Duodenal mucosa (tissue), 2 donors: ENCODE measurements around the gene KCNJ10.

Source experiments
- H3K27ac ChIP-seq: one replicate; pipeline ENCODE4 v1.7.0; 2013; ENCODE audit warnings: low read depth, low read length
- H3K27me3 ChIP-seq, 2 donors: one replicate each; pipeline ENCODE4 v1.7.0; 2013; ENCODE audit warnings: low read length in 2 of 2, control low read depth in 1 of 2; ENCODE audit not compliant: insufficient read depth in 2 of 2, control insufficient read depth in 1 of 2
- H3K36me3 ChIP-seq, 2 donors: one replicate each; pipeline ENCODE4 v1.7.0; 2013; ENCODE audit warnings: low read length in 2 of 2, control low read depth in 1 of 2; ENCODE audit not compliant: insufficient read depth in 2 of 2, control insufficient read depth in 1 of 2
- H3K4me1 ChIP-seq, 2 donors: one replicate each; pipeline ENCODE4 v1.7.0; 2013; ENCODE audit warnings: low read length in 2 of 2, control low read depth in 1 of 2; ENCODE audit not compliant: insufficient read depth in 2 of 2, control insufficient read depth in 1 of 2
- H3K4me3 ChIP-seq, 2 donors: one replicate each; pipeline ENCODE4 v1.7.0; 2013; ENCODE audit warnings: low read length in 2 of 2, low read depth in 1 of 2
- H3K9ac ChIP-seq, 2 donors: one replicate each; pipeline ENCODE4 v1.7.0; 2013; ENCODE audit warnings: low read length in 2 of 2, low read depth in 1 of 2
- H3K9me3 ChIP-seq, 2 donors: one replicate each; pipeline ENCODE4 v1.7.0; 2013; ENCODE audit warnings: low read length in 2 of 2, control low read depth in 1 of 2; ENCODE audit not compliant: control insufficient read depth in 1 of 2

The KCNJ10 gene

GRCh38 chr1:159982280-159982679 is 87.7 kb downstream of the KCNJ10 start:
- Histone ChIP-seq H3K27ac (no peak overlapping the region), H3K27me3 (no peaks in the 10 kb centered on the region), H3K4me1 (no peaks in the 10 kb centered on the region), H3K9ac (no peak overlapping the region), H3K9me3 (no peaks in the 10 kb centered on the region), H3K4me3 (no peak overlapping the region), H3K36me3 (peaks cover 0 to 23% of the 10 kb centered on the region in 2 donors)

GRCh38 chr1:159981351-159982055 is 88.5 kb downstream of the KCNJ10 start:
- Histone ChIP-seq H3K4me3 (no peak overlapping the region), H3K27ac (no peak overlapping the region), H3K9ac (no peak overlapping the region), H3K36me3 (peaks cover 3 to 23% of the 10 kb centered on the region in 2 donors), H3K4me1 (no peaks in the 10 kb centered on the region), H3K9me3 (no peaks in the 10 kb centered on the region), H3K27me3 (no peaks in the 10 kb centered on the region)

GRCh38 chr1:159980786-159981185 is 89.2 kb downstream of the KCNJ10 start:
- H3K36me3 ChIP-seq: peaks cover 3 to 23% of the 10 kb centered on the region in 2 donors
- no peaks in the 10 kb centered on the region for H3K4me1 ChIP-seq
- H3K27ac ChIP-seq: no peak overlapping the region
- H3K9ac ChIP-seq: no peak overlapping the region
- no peaks in the 10 kb centered on the region for H3K9me3 ChIP-seq
- H3K27me3 ChIP-seq: no peaks in the 10 kb centered on the region
- H3K4me3 ChIP-seq: no peak overlapping the region

- H3K4me3 ChIP-seq: no peak overlapping the region
Observed at GRCh38 chr1:159980076-159980475, 89.9 kb downstream of the KCNJ10 start.

GRCh38 chr1:159979257-159979656 is 90.7 kb downstream of the KCNJ10 start:
- Histone ChIP-seq H3K4me1 (no peaks in the 10 kb centered on the region), H3K9me3 (no peaks in the 10 kb centered on the region), H3K36me3 (peaks cover 3 to 23% of the 10 kb centered on the region in 2 donors), H3K4me3 (no peak overlapping the region), H3K27ac (no peak overlapping the region), H3K9ac (no peak overlapping the region), H3K27me3 (no peaks in the 10 kb centered on the region)

More at GRCh38 chr1:159980076-159980475, 89.9 kb downstream of the KCNJ10 start:
- no peaks in the 10 kb centered on the region for H3K9me3 ChIP-seq
- H3K36me3 ChIP-seq: peaks cover 3 to 23% of the 10 kb centered on the region in 2 donors
- H3K27ac ChIP-seq: no peak overlapping the region
- H3K4me1 ChIP-seq: no peaks in the 10 kb centered on the region
- no peaks in the 10 kb centered on the region for H3K27me3 ChIP-seq
- H3K9ac ChIP-seq: no peak overlapping the region

GRCh38 chr1:159978107-159978398 is 91.9 kb downstream of the KCNJ10 start:
- H3K36me3 ChIP-seq: peaks cover 3 to 23% of the 10 kb centered on the region in 2 donors
- no peak overlapping the region for H3K27ac ChIP-seq
- no peaks in the 10 kb centered on the region for H3K4me1 ChIP-seq
- no peaks in the 10 kb centered on the region for H3K27me3 ChIP-seq
- no peaks in the 10 kb centered on the region for H3K9me3 ChIP-seq
- H3K9ac ChIP-seq: no peak overlapping the region
- H3K4me3 ChIP-seq: no peak overlapping the region

GRCh38 chr1:159977364-159978106 is 92.4 kb downstream of the KCNJ10 start:
- H3K4me1 ChIP-seq: peaks cover 0 to 1% of the 10 kb centered on the region in 2 donors
- no peak overlapping the region for H3K27ac ChIP-seq
- no peaks in the 10 kb centered on the region for H3K27me3 ChIP-seq
- no peaks in the 10 kb centered on the region for H3K9me3 ChIP-seq
- no peak overlapping the region for H3K4me3 ChIP-seq
- no peak overlapping the region for H3K9ac ChIP-seq
- peaks cover 3 to 25% of the 10 kb centered on the region in 2 donors for H3K36me3 ChIP-seq

GRCh38 chr1:159974350-159974965 is 95.5 kb downstream of the KCNJ10 start:
- no peak overlapping the region for H3K4me3 ChIP-seq
- H3K9ac ChIP-seq: no peak overlapping the region
- H3K27ac ChIP-seq: no peak overlapping the region
- H3K9me3 ChIP-seq: no peaks in the 10 kb centered on the region
- peaks cover 25 to 27% of the 10 kb centered on the region in 2 donors for H3K4me1 ChIP-seq
- H3K36me3 ChIP-seq: peaks cover 3 to 11% of the 10 kb centered on the region in 2 donors
- no peaks in the 10 kb centered on the region for H3K27me3 ChIP-seq

- Histone ChIP-seq H3K4me1 (peaks cover 29 to 32% of the 10 kb centered on the region in 2 donors), H3K27ac (no peak overlapping the region), H3K9me3 (no peaks in the 10 kb centered on the region), H3K4me3 (no peak overlapping the region), H3K9ac (no peak overlapping the region), H3K27me3 (no peaks in the 10 kb centered on the region), H3K36me3 (peaks cover 3 to 11% of the 10 kb centered on the region in 2 donors)
Observed at GRCh38 chr1:159973350-159973940, 96.5 kb downstream of the KCNJ10 start.
